Kidney capillary endothelial cell (primary cell): ENCODE data around the gene STX18.

Experiments used
- DNase-seq: peaks from one replicate; pipeline ENCODE4 v3.0.0-alpha.2; 2018; ENCODE audit warnings: low spot score

Gene STX18

DNA sequence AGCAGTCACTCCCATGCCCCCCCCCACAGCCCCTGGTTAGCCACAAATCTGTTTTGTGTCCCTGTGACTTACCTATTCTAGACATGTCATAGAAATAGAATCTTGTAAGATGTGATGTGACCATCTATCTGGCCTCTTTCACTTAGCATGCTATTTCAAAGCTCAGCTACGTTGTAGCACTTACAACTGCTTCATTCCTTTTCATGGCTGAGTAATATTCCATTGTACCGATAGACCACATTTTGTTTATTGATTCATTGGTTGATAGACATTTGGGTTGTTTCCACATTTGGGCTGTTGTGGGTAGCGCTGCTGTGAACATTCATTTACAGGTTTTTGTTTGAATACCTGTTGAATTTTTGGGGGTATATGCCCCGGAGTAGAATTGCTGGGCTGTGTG is 143.4 kb downstream of the STX18 start:
- DNase-seq, result no peak

DNA sequence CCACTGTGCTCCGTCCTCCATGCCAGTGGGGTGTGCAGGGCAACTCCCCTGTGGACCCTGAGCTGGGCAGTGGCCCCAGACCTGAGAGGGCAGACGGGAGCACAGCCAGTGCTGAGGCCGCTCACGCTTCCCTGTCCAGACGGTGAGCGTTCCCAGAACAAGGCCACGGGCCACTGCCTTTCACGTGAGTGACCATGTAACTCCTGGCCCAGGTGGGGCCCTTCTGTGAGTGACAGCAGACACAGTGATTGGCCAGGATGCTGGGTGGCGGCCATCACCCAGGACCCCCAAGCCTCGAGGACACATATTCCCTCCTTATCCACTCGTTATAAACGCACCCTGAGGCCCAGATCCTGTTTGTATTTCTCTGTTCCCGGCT is 144.4 kb downstream of the STX18 start:
- DNase-seq, result no peak

DNA sequence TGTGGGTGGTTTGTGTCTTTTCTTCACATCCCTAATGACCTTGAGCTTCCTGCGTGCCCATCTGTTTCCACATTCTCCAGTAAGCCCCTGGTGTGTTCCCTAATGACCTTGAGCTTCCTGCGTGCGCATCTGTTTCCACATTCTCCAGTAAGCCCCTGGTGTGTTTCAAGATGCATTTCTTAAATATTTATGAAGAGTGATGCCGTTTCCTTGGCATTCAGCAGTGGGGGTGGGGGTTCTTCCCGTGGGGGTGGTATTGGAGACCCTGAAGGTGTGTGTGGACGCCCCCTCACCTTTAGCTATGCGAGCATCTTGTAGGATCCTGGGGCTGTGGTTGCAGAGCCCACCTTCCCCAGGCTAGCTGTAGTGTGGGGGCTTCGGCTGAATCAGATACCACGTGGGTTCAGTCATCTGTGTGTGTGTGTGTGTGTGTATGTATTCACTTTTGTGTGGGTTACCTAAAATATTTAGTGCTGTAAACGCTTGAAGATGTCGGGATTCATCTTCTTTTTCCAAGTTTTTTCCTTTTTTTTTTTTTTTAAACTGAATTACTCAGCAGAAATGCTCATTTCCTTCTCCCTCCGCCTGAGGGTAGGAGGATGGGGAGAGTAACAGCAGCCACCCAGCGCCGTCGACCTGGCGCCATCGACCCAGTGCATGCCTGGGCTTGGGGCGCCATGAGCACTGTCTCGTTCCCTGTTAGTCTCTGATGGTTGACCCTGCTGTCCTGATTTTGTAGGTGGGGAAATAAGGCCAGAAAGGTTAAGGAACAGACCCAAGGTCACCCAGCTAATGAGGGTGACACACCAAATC is 145.0 kb downstream of the STX18 start:
- peak; percentile 26 for DNase-seq

DNA sequence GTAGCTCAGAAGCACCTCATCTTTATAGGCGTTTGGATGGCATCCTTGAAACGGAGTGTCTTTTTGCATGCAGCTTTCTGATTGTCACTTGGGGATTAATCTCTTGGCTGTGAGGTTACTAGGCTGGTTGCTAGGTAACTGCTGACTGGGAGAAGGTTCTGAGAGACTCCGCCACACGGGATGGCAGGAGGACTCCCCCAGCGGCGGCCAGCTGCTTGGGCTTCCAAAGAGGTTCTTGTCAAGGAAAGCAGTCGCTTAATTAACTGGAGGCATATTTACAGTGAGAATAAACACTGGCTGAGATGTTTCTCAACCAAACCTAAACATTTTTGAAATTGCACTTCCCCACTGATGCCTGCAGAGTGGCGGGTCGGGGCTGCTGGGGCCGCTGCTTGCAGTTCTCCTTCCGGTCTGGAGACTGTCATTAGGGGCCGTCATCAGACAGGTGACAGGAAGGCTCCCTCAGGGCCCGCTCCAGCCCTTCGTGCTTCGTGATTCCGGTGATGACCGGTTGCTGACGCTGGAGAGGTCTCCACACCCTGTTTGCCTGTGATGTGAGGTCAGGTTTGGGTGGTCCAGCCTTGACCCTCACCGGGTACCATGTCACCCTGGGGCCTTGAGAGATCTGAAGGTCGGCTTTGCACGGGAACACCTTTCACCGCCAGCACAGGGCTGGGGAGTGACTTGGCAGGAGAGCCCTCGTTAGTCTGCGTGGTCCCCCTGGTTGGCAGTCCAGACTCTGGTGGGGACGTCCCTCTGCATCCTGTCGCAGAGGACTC is 145.8 kb downstream of the STX18 start:
- no peak for DNase-seq

DNA sequence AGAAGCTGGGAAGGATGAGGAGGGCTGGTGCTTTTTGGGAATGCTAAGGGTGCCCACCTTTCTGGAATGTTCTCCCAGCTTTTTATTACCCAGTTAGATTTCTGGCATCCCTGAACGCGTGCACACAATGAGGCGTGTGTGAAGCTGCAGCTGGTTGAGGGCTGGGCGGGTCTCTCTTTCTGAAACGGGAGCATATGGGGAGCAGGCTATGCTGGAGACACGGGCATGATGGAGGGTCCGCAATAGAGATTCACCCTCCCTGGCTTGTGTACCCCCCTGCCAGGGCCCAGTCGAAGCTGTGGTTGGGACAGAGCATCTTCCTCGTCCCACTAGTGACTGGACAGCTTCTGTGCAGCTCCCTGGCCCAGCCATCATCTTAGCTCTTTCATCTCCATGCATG is 146.5 kb downstream of the STX18 start:
- no peak for DNase-seq

- DNase-seq, result no peak
These were observed 147.2 kb downstream of the STX18 start for GRCh38 chr4:4394644-4395043.

- DNase-seq, result no peak
These were observed 149.2 kb downstream of the STX18 start for GRCh38 chr4:4392501-4393183.

GRCh38 chr4:4391866-4392265 is 150.0 kb downstream of the STX18 start:
- DNase-seq, result no peak

GRCh38 chr4:4390515-4391240 is 151.2 kb downstream of the STX18 start:
- no peak for DNase-seq

GRCh38 chr4:4390046-4390445 is 151.8 kb downstream of the STX18 start:
- DNase-seq, result no peak

DNA sequence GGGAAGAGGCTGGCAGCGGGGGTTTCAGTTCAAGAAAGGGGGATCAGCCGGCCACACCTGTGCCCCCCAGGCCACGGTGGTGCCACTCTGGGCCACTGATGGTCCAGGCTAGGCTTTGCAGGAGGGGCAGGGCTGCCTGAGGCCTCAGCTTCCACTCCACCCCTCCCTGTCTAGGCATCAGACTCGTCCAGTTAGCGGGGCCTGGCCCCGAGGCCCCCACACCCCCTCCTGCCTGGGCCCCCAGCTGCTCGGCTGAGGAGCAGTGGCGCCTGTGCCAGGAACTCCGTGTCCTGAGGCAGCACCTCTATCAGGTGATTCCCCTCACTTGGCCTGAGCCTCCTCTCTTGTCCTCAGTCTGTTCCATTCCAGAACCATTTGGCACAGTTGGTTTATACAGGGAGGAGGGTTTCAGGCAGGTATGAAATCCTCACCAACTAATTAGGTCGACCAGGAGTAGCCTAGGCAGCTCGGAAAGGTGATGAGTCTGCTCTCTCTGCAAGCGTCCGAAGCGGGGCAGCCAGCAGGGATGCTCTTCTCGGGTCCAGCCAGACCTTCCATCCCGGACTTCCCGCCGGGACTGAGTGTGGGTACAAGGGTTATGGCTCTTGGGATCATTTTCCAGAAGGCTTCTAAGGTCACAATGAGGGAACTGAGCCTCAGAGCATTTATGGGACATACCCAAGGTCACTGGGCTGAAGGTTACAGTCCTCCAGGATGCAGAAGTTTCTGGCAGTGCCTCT is 152.8 kb downstream of the STX18 start:
- no peak for DNase-seq

DNA sequence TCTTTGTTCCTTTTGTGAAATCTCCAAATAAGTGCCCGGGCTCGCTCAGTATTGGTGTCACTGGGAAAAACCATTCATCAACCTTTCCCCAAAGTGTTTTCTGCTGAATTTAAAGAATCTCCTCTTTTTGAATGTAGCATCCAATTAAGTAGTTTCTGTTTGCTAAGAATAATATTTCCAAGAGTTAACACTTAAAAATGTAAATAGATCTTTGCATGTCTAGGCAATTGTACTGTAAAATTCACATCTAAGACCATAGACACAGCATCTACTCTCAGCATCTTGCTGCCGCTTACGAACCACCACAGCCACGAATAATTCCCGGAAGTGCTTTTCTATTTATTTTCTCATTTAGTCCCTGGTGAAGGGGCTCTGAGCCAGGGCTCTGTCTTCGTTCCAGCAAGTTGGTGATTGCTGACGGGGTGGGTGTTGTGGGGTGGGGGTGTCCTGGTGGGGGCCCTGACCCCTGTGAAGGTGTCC is 153.5 kb downstream of the STX18 start:
- DNase-seq, result peak; percentile 15

- DNase-seq, result no peak
These were observed 154.1 kb downstream of the STX18 start for GRCh38 chr4:4387531-4388310.

GRCh38 chr4:4386736-4387392 is 155.0 kb downstream of the STX18 start, which contains the start of gene NSG1:
Gene NSG1 (plus strand): TSS chr4:4387102. CDS start chr4:4387630, 528 bp downstream.
- no peak for DNase-seq

GRCh38 chr4:4386296-4386735 is 155.5 kb downstream of the STX18 start:
- no peak for DNase-seq

DNA sequence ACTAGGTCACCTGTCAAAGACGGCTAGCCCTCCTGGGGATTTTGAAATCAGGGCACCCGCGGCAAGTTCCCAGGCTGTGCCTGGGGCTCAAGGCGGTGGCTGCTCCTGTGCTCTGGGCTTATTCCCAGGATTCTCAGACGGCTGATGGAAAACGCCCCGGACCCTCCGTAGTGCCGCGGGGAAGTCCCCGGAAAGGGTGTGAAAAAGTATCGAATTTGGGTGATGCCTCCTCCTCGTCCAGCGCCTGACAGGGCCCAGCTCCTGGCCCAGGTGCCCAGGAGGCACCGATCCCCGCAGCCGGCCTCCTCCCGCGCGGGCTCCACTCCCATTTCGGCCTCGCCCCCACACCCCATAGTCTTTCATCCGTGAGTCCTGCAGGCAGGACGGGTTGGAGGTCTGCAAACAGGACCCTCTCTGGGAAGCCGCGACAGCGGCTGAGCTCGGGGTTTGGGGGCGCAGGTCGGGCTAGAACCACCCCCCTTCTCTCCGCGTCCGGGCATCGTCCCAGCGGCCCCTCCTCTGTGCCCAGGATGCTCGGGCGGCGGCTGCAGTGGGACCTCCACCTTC is 156.0 kb downstream of the STX18 start:
- no peak for DNase-seq

DNA sequence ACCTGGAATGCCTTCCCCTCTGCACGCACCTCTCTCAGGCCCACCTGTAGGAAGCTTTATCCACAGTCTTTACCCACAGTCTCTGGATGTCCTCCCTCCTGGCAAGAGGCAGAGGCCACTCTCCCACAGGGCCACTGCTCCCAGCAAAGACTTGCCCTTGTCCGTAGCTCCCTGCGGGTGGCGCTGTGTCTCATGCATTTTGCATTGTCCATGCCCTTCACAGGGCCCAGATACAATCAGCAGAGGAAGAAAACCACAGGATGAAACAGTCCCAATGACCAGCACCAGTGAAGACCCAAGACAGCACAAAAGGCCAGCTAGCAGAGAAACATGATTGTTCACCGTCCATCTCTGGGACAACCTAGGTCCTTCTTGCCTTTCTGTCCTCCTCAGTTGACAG is 157.0 kb downstream of the STX18 start:
- peak; percentile 25 for DNase-seq

DNA sequence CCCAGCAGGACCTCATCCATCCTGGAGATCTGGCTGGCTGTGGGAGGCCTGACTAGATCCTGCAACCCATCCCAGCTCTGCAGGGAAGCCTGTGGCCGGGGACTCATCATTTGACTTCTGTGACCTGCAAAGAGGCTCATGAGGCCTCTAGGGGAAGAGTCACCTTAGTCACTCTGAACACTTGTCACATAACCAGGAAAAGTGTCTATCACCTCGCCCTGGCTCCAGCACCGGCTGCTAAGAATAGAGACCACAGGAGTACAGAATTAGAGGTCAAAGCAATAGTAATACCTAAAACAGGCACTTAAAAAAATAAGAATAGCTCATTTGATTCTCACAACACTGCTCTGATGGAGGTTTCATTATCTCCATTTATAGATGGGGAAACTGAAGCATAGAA is 158.8 kb downstream of the STX18 start:
- no peak for DNase-seq

- DNase-seq, result no peak
These were observed 162.2 kb downstream of the STX18 start for GRCh38 chr4:4379540-4380087.
